ENCODE data around the gene NFXL1. TPM values are rescaled to one million over a fixed set of nuclear protein-coding genes. Genes with fewer than 3 reads are reported as not detected.

Gene NFXL1
- total RNA-seq, 4 donors from 2014 or later: 7.0 to 31.4 (median 14.5) TPM

- no peak for DNase-seq
- no peak overlapping the region for H3K4me3 ChIP-seq
- H3K4me1 ChIP-seq: no peaks in the 10 kb centered on the region
- TF ChIP-seq, protein P1, sequence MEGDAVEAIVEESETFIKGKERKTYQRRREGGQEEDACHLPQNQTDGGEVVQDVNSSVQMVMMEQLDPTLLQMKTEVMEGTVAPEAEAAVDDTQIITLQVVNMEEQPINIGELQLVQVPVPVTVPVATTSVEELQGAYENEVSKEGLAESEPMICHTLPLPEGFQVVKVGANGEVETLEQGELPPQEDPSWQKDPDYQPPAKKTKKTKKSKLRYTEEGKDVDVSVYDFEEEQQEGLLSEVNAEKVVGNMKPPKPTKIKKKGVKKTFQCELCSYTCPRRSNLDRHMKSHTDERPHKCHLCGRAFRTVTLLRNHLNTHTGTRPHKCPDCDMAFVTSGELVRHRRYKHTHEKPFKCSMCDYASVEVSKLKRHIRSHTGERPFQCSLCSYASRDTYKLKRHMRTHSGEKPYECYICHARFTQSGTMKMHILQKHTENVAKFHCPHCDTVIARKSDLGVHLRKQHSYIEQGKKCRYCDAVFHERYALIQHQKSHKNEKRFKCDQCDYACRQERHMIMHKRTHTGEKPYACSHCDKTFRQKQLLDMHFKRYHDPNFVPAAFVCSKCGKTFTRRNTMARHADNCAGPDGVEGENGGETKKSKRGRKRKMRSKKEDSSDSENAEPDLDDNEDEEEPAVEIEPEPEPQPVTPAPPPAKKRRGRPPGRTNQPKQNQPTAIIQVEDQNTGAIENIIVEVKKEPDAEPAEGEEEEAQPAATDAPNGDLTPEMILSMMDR (IDR thresholded peaks at IDR 0.05): no peak
- TF ChIP-seq POLR2A (IDR thresholded peaks at IDR 0.05): no peak
- no peak overlapping the region for H3K27ac ChIP-seq
- no peaks in the 10 kb centered on the region for H3K27me3 ChIP-seq
- H3K36me3 ChIP-seq: no peaks in the 10 kb centered on the region
- H3K9me3 ChIP-seq: no peaks in the 10 kb centered on the region
Measured at GRCh38 chr4:47939456-47939855, 25.1 kb upstream of the NFXL1 start.

DNA sequence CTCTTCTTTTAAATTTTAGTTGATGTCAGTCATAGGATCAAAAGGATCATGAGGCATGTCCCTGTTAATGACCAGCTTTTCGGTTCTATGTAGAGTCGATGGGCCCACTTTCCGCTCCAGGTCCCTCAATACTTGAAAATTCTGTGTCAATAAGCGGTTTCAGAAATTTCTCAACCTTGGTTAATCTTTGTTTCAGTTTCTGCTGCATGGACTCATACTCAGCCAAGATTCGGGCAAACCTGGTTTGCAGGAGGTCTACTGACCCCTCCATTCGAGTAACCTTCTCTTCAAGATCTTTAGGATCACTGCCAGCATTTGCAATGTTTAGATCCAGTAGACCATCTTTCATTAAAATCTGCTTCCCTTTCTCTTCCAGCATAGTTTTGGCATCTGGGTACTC is 22.0 kb upstream of the NFXL1 start:
- H3K27me3 ChIP-seq: no peaks in the 10 kb centered on the region
- no peaks in the 10 kb centered on the region for H3K9me3 ChIP-seq

GRCh38 chr4:47933840-47934239 is 19.5 kb upstream of the NFXL1 start:
- Histone ChIP-seq H3K27ac (no peak overlapping the region), H3K4me1 (no peaks in the 10 kb centered on the region), H3K9me3 (no peaks in the 10 kb centered on the region), H3K36me3 (no peaks in the 10 kb centered on the region), H3K4me3 (no peak overlapping the region), H3K27me3 (no peaks in the 10 kb centered on the region)
- no peak for DNase-seq
- no peak for TF ChIP-seq POLR2A (IDR thresholded peaks at IDR 0.05)
- TF ChIP-seq, protein P1 (IDR thresholded peaks at IDR 0.05): peak in 5 of 6 experiments; percentile 50 to 73 (median 67)

More for the DNA sequence above, 22.0 kb upstream of the NFXL1 start:
- Histone ChIP-seq H3K27ac (no peak overlapping the region), H3K36me3 (no peaks in the 10 kb centered on the region), H3K4me1 (no peaks in the 10 kb centered on the region), H3K4me3 (no peak overlapping the region)
- TF ChIP-seq, protein P1 (IDR thresholded peaks at IDR 0.05): no peak
- no peak for TF ChIP-seq POLR2A (IDR thresholded peaks at IDR 0.05)
- DNase-seq: no peak

DNA sequence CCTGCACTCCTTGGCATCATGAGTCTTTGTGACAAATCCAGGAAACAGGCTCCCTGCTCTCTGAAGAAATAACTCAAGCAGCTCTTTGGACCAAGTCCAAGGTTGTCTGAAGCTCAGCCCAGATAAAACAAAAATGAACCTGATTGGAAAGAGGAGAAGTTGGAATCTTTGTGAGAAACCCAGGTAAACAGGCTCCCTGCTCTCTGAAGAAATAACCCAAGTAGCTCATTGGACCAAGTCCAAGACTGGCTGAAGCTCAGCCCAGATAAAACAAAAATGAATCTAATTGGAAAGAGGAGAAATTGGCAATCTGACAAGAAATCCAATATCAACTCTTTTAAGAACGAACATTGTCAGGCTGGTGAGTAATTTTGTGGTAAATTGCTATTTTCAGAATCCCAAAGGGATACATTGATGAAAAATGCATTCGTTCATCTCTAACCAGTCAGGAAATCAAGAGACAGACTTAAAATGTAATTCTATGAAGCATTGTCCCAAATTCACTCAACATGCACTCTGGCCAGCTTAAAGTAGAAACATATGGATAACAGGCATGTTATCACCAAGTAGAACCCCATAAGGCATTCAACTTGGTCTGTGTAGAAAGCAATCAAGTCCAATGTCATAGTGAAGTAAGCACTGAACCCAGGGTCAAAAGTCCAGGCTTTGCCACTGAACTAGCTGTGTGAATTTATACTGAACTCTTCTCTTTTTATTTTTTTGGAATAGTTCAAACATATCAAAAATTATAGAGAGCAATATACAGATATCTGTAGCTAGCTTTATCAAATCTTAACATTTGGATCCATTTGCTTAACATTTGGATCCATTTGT is 16.8 kb upstream of the NFXL1 start:
- DNase-seq: peak in 1 of 3 donors; percentile 55
- TF ChIP-seq, protein P1 (IDR thresholded peaks at IDR 0.05): no peak
- TF ChIP-seq POLR2A (IDR thresholded peaks at IDR 0.05): no peak
- no peak overlapping the region for H3K27ac ChIP-seq

GRCh38 chr4:47929682-47930201 is 15.4 kb upstream of the NFXL1 start:
- Histone ChIP-seq H3K27ac (no peak overlapping the region), H3K9me3 (no peaks in the 10 kb centered on the region), H3K27me3 (no peaks in the 10 kb centered on the region), H3K4me3 (no peak overlapping the region), H3K36me3 (no peaks in the 10 kb centered on the region), H3K4me1 (peaks cover 0 to 6% (median 0%) of the 10 kb centered on the region in 4 donors)
- no peak for TF ChIP-seq POLR2A (IDR thresholded peaks at IDR 0.05)
- TF ChIP-seq, protein P1 (IDR thresholded peaks at IDR 0.05): no peak
- no peak for DNase-seq

More for the DNA sequence above, 16.8 kb upstream of the NFXL1 start:
- H3K4me3 ChIP-seq: no peak overlapping the region
- H3K36me3 ChIP-seq: no peaks in the 10 kb centered on the region
- H3K9me3 ChIP-seq: no peaks in the 10 kb centered on the region
- H3K27me3 ChIP-seq: no peaks in the 10 kb centered on the region
- peaks cover 0 to 6% (median 0%) of the 10 kb centered on the region in 4 donors for H3K4me1 ChIP-seq
